WTC11 (cell line): ENCODE data around the gene KMT2D. TPM values are rescaled to one million over a fixed set of nuclear protein-coding genes. Genes with fewer than 3 reads are reported as not detected.
"Not testable (repeated sequence)": the region's sequence is repeated elsewhere in the genome, so short reads cannot be mapped to it uniquely, and the experiment has no call there.

Experiments used
- ATAC-seq: fragments of 200-7000 bp; cut with Tn5 transposase; 2 replicates; pipeline ENCODE4 v1.10.0; 2021; ENCODE audit warnings: mild to moderate bottlenecking, moderate library complexity
- CTCF ChIA-PET: fragments of 300-600 bp; sonication (Branson Sonifier 250); formaldehyde crosslinking; loops from one replicate; lab custom pipeline; 2021; ENCODE audit warnings: antibody characterized with exemption; lab: Charles Lee
- POLR2A ChIA-PET: fragments of 350-600 bp; sonication (Branson Sonifier 250); formaldehyde crosslinking; loops from one replicate; lab custom pipeline; 2021; ENCODE audit warnings: antibody characterized with exemption; lab: Charles Lee
- DNase-seq: peaks from one replicate; pipeline ENCODE4 v3.0.0; 2021; ENCODE audit warnings: low spot score
- H3K27ac Mint-ChIP-seq: 2 replicates; pipeline ENCODE4 v1.8.0; 2021; ENCODE audit warnings: mixed read lengths
- H3K27me3 Mint-ChIP-seq: 2 replicates; pipeline ENCODE4 v1.8.0; 2021; ENCODE audit warnings: low read depth, mild to moderate bottlenecking, moderate library complexity, mixed read lengths
- H3K36me3 Mint-ChIP-seq: 2 replicates; pipeline ENCODE4 v1.8.0; 2021; ENCODE audit warnings: mixed read lengths
- H3K4me1 Mint-ChIP-seq: 2 replicates; pipeline ENCODE4 v1.8.0; 2022; ENCODE audit warnings: mixed read lengths
- H3K4me3 Mint-ChIP-seq: 2 replicates; pipeline ENCODE4 v1.8.0; 2021; ENCODE audit warnings: mild to moderate bottlenecking, moderate library complexity, mixed read lengths
- H3K9me3 Mint-ChIP-seq: 2 replicates; pipeline ENCODE4 v1.8.0; 2021; ENCODE audit warnings: mixed read lengths
- E2F1 ChIP-seq: sonication (generic); formaldehyde crosslinking; IDR thresholded peaks from 2 replicates; pipeline ENCODE4 v1.8.0; 2022; ENCODE audit warnings: mild to moderate bottlenecking, missing genetic modification reagents
- ELF4 ChIP-seq: sonication (generic); formaldehyde crosslinking; IDR thresholded peaks from 2 replicates; pipeline ENCODE4 v1.8.1; 2022; ENCODE audit warnings: low read depth, mild to moderate bottlenecking, moderate library complexity, missing genetic modification reagents
- FOXJ3 ChIP-seq: sonication (generic); formaldehyde crosslinking; IDR thresholded peaks from 2 replicates; pipeline ENCODE4 v1.9.0; 2021; ENCODE audit warnings: missing genetic modification reagents, mild to moderate bottlenecking, borderline replicate concordance
- JAZF1 ChIP-seq: fragments of 250-450 bp; sonication (Bioruptor Pico); IDR thresholded peaks from 2 replicates; pipeline ENCODE4 v1.9.0; 2021; ENCODE audit warnings: moderate library complexity, mild to moderate bottlenecking, inconsistent platforms
- NFE2L1 ChIP-seq: sonication (generic); formaldehyde crosslinking; IDR thresholded peaks from 2 replicates; pipeline ENCODE4 v1.8.1; 2023; ENCODE audit warnings: missing genetic modification reagents
- NFYB ChIP-seq: sonication (generic); formaldehyde crosslinking; conservative IDR thresholded peaks from 2 replicates; pipeline ENCODE4 v1.8.0; 2022; ENCODE audit warnings: low read depth, missing genetic modification reagents
- NR2C2 ChIP-seq: sonication (generic); formaldehyde crosslinking; IDR thresholded peaks from 2 replicates; pipeline ENCODE4 v1.8.0; 2022; ENCODE audit warnings: mild to moderate bottlenecking, missing genetic modification reagents
- SMAD3 ChIP-seq: sonication (generic); formaldehyde crosslinking; IDR thresholded peaks from 2 replicates; pipeline ENCODE4 v1.8.0; 2022; ENCODE audit warnings: missing genetic modification reagents, mild to moderate bottlenecking, borderline replicate concordance
- TEAD1 ChIP-seq: sonication (generic); formaldehyde crosslinking; IDR thresholded peaks from 2 replicates; pipeline ENCODE4 v1.8.0; 2022; ENCODE audit warnings: mild to moderate bottlenecking, missing genetic modification reagents
- ZNF232 ChIP-seq: sonication (generic); formaldehyde crosslinking; IDR thresholded peaks from 2 replicates; pipeline ENCODE4 v1.8.0; 2022; ENCODE audit warnings: mild to moderate bottlenecking, missing genetic modification reagents
- total RNA-seq: library from RNA; stranded (reverse); gene quantifications from 3 replicates; pipeline ENCODE4 v1.2.3, GENCODE V29; 2021
- TF ChIP-seq, protein P1 (sequence below): sonication (generic); formaldehyde crosslinking; IDR thresholded peaks from 2 replicates; pipeline ENCODE4 v1.8.0; 2023; ENCODE audit warnings: missing genetic modification reagents
- TF ChIP-seq, protein P2 (sequence below): sonication (generic); formaldehyde crosslinking; IDR thresholded peaks from 2 replicates; pipeline ENCODE4 v1.8.1; 2022; ENCODE audit warnings: missing genetic modification reagents, borderline replicate concordance
- TF ChIP-seq, protein P3 (sequence below): sonication (generic); formaldehyde crosslinking; conservative IDR thresholded peaks from 2 replicates; pipeline ENCODE4 v1.8.1; 2022; ENCODE audit warnings: mild to moderate bottlenecking, missing genetic modification reagents
- TF ChIP-seq, protein P4 (sequence below): fragments of 250-450 bp; sonication (Bioruptor Pico); IDR thresholded peaks from 2 replicates; pipeline ENCODE4 v1.9.0; 2021; ENCODE audit warnings: mild to moderate bottlenecking
- TF ChIP-seq, protein P5 (sequence below): fragments of 250-450 bp; sonication (Bioruptor Pico); IDR thresholded peaks from 2 replicates; pipeline ENCODE4 v1.9.0; 2021; ENCODE audit warnings: moderate library complexity, mild to moderate bottlenecking, inconsistent platforms, borderline replicate concordance
- TF ChIP-seq, protein P6 (sequence below): sonication (generic); formaldehyde crosslinking; IDR thresholded peaks from 2 replicates; pipeline ENCODE4 v1.8.1; 2023; ENCODE audit warnings: mild to moderate bottlenecking, missing genetic modification reagents, moderate library complexity

The KMT2D gene
- total RNA-seq, 1 experiment from 2014 or later: 101 TPM

GRCh38 chr12:49064767-49065152 lies 4.2 kb upstream of the KMT2D start:
- peaks cover 22% of the 10 kb centered on the region for H3K4me1 Mint-ChIP-seq
- ATAC-seq (no peak), DNase-seq (no peak)
- TF ChIP-seq, protein P1, sequence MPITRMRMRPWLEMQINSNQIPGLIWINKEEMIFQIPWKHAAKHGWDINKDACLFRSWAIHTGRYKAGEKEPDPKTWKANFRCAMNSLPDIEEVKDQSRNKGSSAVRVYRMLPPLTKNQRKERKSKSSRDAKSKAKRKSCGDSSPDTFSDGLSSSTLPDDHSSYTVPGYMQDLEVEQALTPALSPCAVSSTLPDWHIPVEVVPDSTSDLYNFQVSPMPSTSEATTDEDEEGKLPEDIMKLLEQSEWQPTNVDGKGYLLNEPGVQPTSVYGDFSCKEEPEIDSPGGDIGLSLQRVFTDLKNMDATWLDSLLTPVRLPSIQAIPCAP: no peak
- TF ChIP-seq, protein P2, sequence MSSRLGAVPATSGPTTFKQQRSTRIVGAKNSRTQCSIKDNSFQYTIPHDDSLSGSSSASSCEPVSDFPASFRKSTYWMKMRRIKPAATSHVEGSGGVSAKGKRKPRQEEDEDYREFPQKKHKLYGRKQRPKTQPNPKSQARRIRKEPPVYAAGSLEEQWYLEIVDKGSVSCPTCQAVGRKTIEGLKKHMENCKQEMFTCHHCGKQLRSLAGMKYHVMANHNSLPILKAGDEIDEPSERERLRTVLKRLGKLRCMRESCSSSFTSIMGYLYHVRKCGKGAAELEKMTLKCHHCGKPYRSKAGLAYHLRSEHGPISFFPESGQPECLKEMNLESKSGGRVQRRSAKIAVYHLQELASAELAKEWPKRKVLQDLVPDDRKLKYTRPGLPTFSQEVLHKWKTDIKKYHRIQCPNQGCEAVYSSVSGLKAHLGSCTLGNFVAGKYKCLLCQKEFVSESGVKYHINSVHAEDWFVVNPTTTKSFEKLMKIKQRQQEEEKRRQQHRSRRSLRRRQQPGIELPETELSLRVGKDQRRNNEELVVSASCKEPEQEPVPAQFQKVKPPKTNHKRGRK: no peak
- no peak for TF ChIP-seq E2F1 (CRISPR knock-in tag)
- TF ChIP-seq NFE2L1: no peak
- no peak for TF ChIP-seq FOXJ3
- no peak for TF ChIP-seq NFYB (CRISPR knock-in tag)
- TF ChIP-seq, protein P3, sequence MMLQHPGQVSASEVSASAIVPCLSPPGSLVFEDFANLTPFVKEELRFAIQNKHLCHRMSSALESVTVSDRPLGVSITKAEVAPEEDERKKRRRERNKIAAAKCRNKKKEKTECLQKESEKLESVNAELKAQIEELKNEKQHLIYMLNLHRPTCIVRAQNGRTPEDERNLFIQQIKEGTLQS (CRISPR knock-in tag): no peak
- TF ChIP-seq ZNF232: no peak
- TF ChIP-seq, protein P4, sequence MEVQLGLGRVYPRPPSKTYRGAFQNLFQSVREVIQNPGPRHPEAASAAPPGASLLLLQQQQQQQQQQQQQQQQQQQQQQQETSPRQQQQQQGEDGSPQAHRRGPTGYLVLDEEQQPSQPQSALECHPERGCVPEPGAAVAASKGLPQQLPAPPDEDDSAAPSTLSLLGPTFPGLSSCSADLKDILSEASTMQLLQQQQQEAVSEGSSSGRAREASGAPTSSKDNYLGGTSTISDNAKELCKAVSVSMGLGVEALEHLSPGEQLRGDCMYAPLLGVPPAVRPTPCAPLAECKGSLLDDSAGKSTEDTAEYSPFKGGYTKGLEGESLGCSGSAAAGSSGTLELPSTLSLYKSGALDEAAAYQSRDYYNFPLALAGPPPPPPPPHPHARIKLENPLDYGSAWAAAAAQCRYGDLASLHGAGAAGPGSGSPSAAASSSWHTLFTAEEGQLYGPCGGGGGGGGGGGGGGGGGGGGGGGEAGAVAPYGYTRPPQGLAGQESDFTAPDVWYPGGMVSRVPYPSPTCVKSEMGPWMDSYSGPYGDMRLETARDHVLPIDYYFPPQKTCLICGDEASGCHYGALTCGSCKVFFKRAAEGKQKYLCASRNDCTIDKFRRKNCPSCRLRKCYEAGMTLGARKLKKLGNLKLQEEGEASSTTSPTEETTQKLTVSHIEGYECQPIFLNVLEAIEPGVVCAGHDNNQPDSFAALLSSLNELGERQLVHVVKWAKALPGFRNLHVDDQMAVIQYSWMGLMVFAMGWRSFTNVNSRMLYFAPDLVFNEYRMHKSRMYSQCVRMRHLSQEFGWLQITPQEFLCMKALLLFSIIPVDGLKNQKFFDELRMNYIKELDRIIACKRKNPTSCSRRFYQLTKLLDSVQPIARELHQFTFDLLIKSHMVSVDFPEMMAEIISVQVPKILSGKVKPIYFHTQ (CRISPR knock-in tag): no peak
- no peak for TF ChIP-seq TEAD1 (CRISPR knock-in tag)
- no peak for TF ChIP-seq ELF4 (CRISPR knock-in tag)
- TF ChIP-seq, protein P5, sequence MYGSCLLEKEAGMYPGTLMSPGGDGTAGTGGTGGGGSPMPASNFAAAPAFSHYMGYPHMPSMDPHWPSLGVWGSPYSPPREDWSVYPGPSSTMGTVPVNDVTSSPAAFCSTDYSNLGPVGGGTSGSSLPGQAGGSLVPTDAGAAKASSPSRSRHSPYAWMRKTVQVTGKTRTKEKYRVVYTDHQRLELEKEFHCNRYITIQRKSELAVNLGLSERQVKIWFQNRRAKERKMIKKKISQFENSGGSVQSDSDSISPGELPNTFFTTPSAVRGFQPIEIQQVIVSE (CRISPR knock-in tag): no peak
- TF ChIP-seq, protein P6, sequence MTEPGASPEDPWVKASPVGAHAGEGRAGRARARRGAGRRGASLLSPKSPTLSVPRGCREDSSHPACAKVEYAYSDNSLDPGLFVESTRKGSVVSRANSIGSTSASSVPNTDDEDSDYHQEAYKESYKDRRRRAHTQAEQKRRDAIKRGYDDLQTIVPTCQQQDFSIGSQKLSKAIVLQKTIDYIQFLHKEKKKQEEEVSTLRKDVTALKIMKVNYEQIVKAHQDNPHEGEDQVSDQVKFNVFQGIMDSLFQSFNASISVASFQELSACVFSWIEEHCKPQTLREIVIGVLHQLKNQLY: no peak
- TF ChIP-seq NR2C2 (CRISPR knock-in tag): no peak
- TF ChIP-seq JAZF1 (CRISPR knock-in tag): no peak
- no peak for TF ChIP-seq SMAD3
- H3K27ac Mint-ChIP-seq: no peak overlapping the region
- CTCF ChIA-PET: interaction anchor here (0.6 to 3.6 kb wide), 29 partner anchors 8 to 283 kb away, joined by 3 to 67 read pairs (median 5); partner anchors contain the start of genes DHH, LMBR1L, TUBA1A and TUBA1B
- no peaks in the 10 kb centered on the region for H3K9me3 Mint-ChIP-seq
- peaks cover 3% of the 10 kb centered on the region; the same call in 1 of the 2 replicates for H3K36me3 Mint-ChIP-seq
- POLR2A ChIA-PET: interaction anchor here (1.1 to 1.5 kb wide), 2 partner anchors 46 to 65 kb away, joined by 4 read pairs; partner anchors contain the start of gene LMBR1L
- H3K27me3 Mint-ChIP-seq: peaks cover 15% of the 10 kb centered on the region
- H3K4me3 Mint-ChIP-seq: no peak overlapping the region

DNA sequence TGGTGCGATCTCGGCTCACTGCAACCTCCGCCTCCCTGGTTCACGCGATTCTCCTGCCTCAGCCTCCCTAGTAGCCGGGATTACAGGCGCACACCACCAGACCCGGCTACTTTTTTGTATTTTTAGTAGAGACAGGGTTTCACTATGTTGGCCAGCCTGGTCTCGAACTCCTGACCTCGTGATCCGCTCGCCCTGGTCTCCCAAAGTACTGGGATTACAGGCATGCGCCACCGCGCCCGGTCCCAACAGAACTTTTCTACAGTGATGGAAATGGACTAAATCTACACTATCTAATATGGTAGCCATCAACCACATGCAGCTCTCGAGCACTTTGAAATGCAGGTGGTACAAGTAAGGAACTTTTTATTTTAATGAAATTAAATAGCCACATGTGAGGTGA lies 1.3 kb upstream of the KMT2D start:
- H3K9me3 Mint-ChIP-seq, H3K27ac Mint-ChIP-seq, DNase-seq, H3K27me3 Mint-ChIP-seq, ATAC-seq, H3K36me3 Mint-ChIP-seq, POLR2A ChIA-PET: not testable (repeated sequence)
- peak overlapping the region; percentile 93 for H3K4me3 Mint-ChIP-seq
- CTCF ChIA-PET: interaction anchor here (1.2 kb wide), 1 partner anchor 33 kb away, joined by 4 read pairs; the partner anchor contains the start of gene DHH
- peaks cover 33% of the 10 kb centered on the region for H3K4me1 Mint-ChIP-seq
